H1 (cell line): ENCODE results near the gene P4HA1. TPM values are rescaled to one million over a fixed set of nuclear protein-coding genes. Genes with fewer than 3 reads are reported as not detected.

Experiments used
- CTCF ChIA-PET: fragments of 300-600 bp; sonication (Branson Sonifier 250); formaldehyde crosslinking; loops from one replicate; lab custom pipeline; 2021; ENCODE audit not compliant: partially characterized antibody; lab: Charles Lee
- POLR2A ChIA-PET: fragments of 300-600 bp; sonication (Branson Sonifier 250); formaldehyde crosslinking; loops from one replicate; lab custom pipeline; 2021; ENCODE audit warnings: inconsistent platforms; ENCODE audit not compliant: partially characterized antibody; lab: Charles Lee
- DNase-seq, 2 experiments: peaks; one replicate each; pipeline versions ENCODE4 v3.0.0 to v3.0.0-alpha.2; 2010 to 2022; ENCODE audit warnings: low spot score in 2 of 2, low read depth in 1 of 2, mixed read lengths in 1 of 2
- FAIRE-seq: peaks from 2 replicates; lab custom pipeline; 2011; peaks lifted over from hg19 to GRCh38; lab: Jason Lieb, UNC
- H2AFZ ChIP-seq: 2 replicates; pipeline ENCODE4 v1.8.1; 2012; ENCODE audit warnings: low read length, inconsistent platforms
- H2AK5ac ChIP-seq: 2 replicates; pipeline ENCODE4 v1.6.1; 2013; ENCODE audit warnings: low read depth, low read length
- H2BK120ac ChIP-seq: replicated peaks from 2 replicates; pipeline ENCODE3; 2013; ENCODE audit warnings: low read depth, low read length, inconsistent platforms
- H2BK12ac ChIP-seq: 2 replicates; pipeline ENCODE4 v1.6.1; 2013; ENCODE audit warnings: low read depth, low read length
- H2BK15ac ChIP-seq: 2 replicates; pipeline ENCODE4 v1.6.1; 2013; ENCODE audit warnings: low read length
- H2BK20ac ChIP-seq: 2 replicates; pipeline ENCODE4 v1.6.1; 2013; ENCODE audit warnings: low read length
- H2BK5ac ChIP-seq: 2 replicates; pipeline ENCODE4 v1.6.1; 2013; ENCODE audit warnings: low read depth, low read length
- H3K14ac ChIP-seq: 2 replicates; pipeline ENCODE4 v1.6.1; 2013; ENCODE audit warnings: inconsistent platforms; ENCODE audit not compliant: insufficient read length
- H3K18ac ChIP-seq: 2 replicates; pipeline ENCODE4 v1.6.1; 2013; ENCODE audit warnings: low read length; ENCODE audit errors: extremely low read depth
- H3K23ac ChIP-seq: 2 replicates; pipeline ENCODE4 v1.6.1; 2013; ENCODE audit warnings: inconsistent platforms; ENCODE audit not compliant: insufficient read length
- H3K23me2 ChIP-seq: 2 replicates; pipeline ENCODE4 v1.6.1; 2013; ENCODE audit warnings: low read depth, low read length
- H3K27ac ChIP-seq: 2 replicates; pipeline ENCODE4 v1.6.1; 2011; ENCODE audit warnings: low read depth, low read length, inconsistent platforms
- H3K27me3 ChIP-seq, 4 experiments: replicated peaks in 1 of 4; 1 replicate in 1 of 4; 2 replicates in 3 of 4; pipeline versions ENCODE4 v1.6.1 to v1.8.1; 2011 to 2013; ENCODE audit warnings: low read length in 3 of 4, mild to moderate bottlenecking in 3 of 4, inconsistent platforms in 2 of 4, mixed read lengths in 2 of 4, moderate library complexity in 1 of 4; ENCODE audit not compliant: control insufficient read depth in 3 of 4, insufficient read depth in 3 of 4; ENCODE audit errors: extremely low read depth in 1 of 4
- H3K36me3 ChIP-seq, 4 experiments: 2 replicates each; pipeline versions ENCODE4 v1.6.1 to v1.8.1; 2011 to 2013; ENCODE audit warnings: mild to moderate bottlenecking in 4 of 4, low read length in 3 of 4, moderate library complexity in 2 of 4, control low read depth in 1 of 4, inconsistent platforms in 1 of 4; ENCODE audit not compliant: insufficient read depth in 4 of 4, control insufficient read depth in 2 of 4
- H3K4ac ChIP-seq: replicated peaks from 2 replicates; pipeline ENCODE3; 2013; ENCODE audit warnings: low read length, low read depth, mixed read lengths, inconsistent platforms; ENCODE audit not compliant: insufficient read length
- H3K4me1 ChIP-seq, 4 experiments: replicated peaks in 1 of 4; 1 replicate in 1 of 4; 2 replicates in 3 of 4; pipeline versions ENCODE4 v1.6.1 to v1.8.1; 2011 to 2013; ENCODE audit warnings: low read length in 3 of 4, inconsistent platforms in 2 of 4, mixed read lengths in 1 of 4; ENCODE audit not compliant: insufficient read depth in 4 of 4, control insufficient read depth in 3 of 4
- H3K4me2 ChIP-seq, 2 experiments: 2 replicates each; pipeline versions ENCODE4 v1.6.1 to v1.8.1; 2011 to 2013; ENCODE audit warnings: low read depth in 2 of 2, low read length in 2 of 2, control low read depth in 1 of 2, inconsistent platforms in 1 of 2, mild to moderate bottlenecking in 1 of 2; ENCODE audit not compliant: insufficient read depth in 1 of 2
- H3K4me3 ChIP-seq, 4 experiments: fragments of 200-600, 300-600 bp in 1 of 4; sonication (generic), shearing (Covaris generic), sonication (Bioruptor Twin) in 1 of 4; 2 replicates each; pipeline versions ENCODE4 v1.5.1 to v1.8.1; 2011 to 2016; ENCODE audit warnings: low read length in 4 of 4, low read depth in 3 of 4, control low read depth in 2 of 4, inconsistent platforms in 2 of 4, mild to moderate bottlenecking in 2 of 4, mixed read lengths in 1 of 4, moderate library complexity in 1 of 4; ENCODE audit not compliant: insufficient read depth in 2 of 4; ENCODE audit errors: extremely low read depth in 1 of 4
- H3K56ac ChIP-seq: replicated peaks from 2 replicates; pipeline ENCODE3; 2013; ENCODE audit warnings: low read depth, mild to moderate bottlenecking, mixed read lengths, low read length, inconsistent platforms; ENCODE audit not compliant: insufficient read length
- H3K79me1 ChIP-seq: 2 replicates; pipeline ENCODE4 v1.6.1; 2013; ENCODE audit warnings: low read depth, low read length, control low read depth
- H3K79me2 ChIP-seq, 2 experiments: 2 replicates each; pipeline versions ENCODE4 v1.6.1 to v1.8.1; 2012 to 2013; ENCODE audit warnings: low read length in 2 of 2, mild to moderate bottlenecking in 2 of 2, inconsistent platforms in 1 of 2; ENCODE audit not compliant: insufficient read depth in 2 of 2, control insufficient read depth in 1 of 2
- H3K9ac ChIP-seq, 4 experiments: replicated peaks in 1 of 4; 1 replicate in 1 of 4; 2 replicates in 3 of 4; pipeline versions ENCODE4 v1.6.1 to v1.8.1; 2011 to 2013; ENCODE audit warnings: low read depth in 3 of 4, low read length in 3 of 4, control low read depth in 2 of 4, mild to moderate bottlenecking in 2 of 4, moderate library complexity in 2 of 4, inconsistent platforms in 1 of 4; ENCODE audit errors: extremely low read depth in 1 of 4
- H3K9me3 ChIP-seq, 2 experiments: 2 replicates each; pipeline versions ENCODE4 v1.6.1 to v1.8.1; 2012 to 2013; ENCODE audit warnings: mild to moderate bottlenecking in 2 of 2, moderate library complexity in 2 of 2, control low read depth in 1 of 2, inconsistent platforms in 1 of 2, low read depth in 1 of 2, low read length in 1 of 2, mixed read lengths in 1 of 2; ENCODE audit not compliant: insufficient read depth in 2 of 2
- H4K20me1 ChIP-seq, 2 experiments: replicated peaks in 1 of 2; 2 replicates each; pipeline versions ENCODE3 to v1.8.1; 2011 to 2013; ENCODE audit warnings: inconsistent platforms in 2 of 2, low read length in 2 of 2, mild to moderate bottlenecking in 1 of 2; ENCODE audit not compliant: insufficient read depth in 2 of 2, control insufficient read depth in 1 of 2
- H4K5ac ChIP-seq: 2 replicates; pipeline ENCODE4 v1.6.1; 2013; ENCODE audit warnings: low read length, low read depth, mixed read lengths, inconsistent platforms; ENCODE audit not compliant: insufficient read length
- H4K8ac ChIP-seq: 2 replicates; pipeline ENCODE4 v1.8.0; 2013; ENCODE audit warnings: mild to moderate bottlenecking, moderate library complexity, low read length, inconsistent platforms; ENCODE audit not compliant: insufficient read depth; ENCODE audit errors: extremely low read depth
- H4K91ac ChIP-seq: replicated peaks from 2 replicates; pipeline ENCODE3; 2013; ENCODE audit warnings: low read length, mixed read lengths, inconsistent platforms; ENCODE audit not compliant: insufficient read length
- BACH1 ChIP-seq: IDR thresholded peaks from 2 replicates; pipeline ENCODE4 v1.6.1; 2012; ENCODE audit warnings: low read length, improper control_type of control experiment
- WGBS, 2 experiments: shearing (Covaris generic) in 1 of 2; methylation state at CpG; one replicate each; pipeline versions ENCODE4 v1.1.6 to v1.1.7; 2013 to 2015; ENCODE audit warnings: low lambda C conversion rate in 2 of 2, mixed read lengths in 2 of 2, inconsistent platforms in 1 of 2, low coverage in 1 of 2, missing lambda C conversion rate in 1 of 2; ENCODE audit not compliant: insufficient replicate concordance in 2 of 2, insufficient coverage in 1 of 2, insufficient read length in 1 of 2; ENCODE audit errors: extremely low coverage in 1 of 2, missing lambda C conversion rate in 1 of 2; 5-methylcytosine and 5-hydroxymethylcytosine counted together
- polyA plus RNA-seq, 7 experiments: library from polyadenylated mRNA; depleted of rRNA in 3 of 7; stranded (reverse) in 5 of 7; unstranded in 2 of 7; fragments of >200 nt in 5 of 7; fragments of 200-250 nt in 2 of 7; gene quantifications; 1 replicate in 5 of 7; 2 replicates in 1 of 7; 4 replicates in 1 of 7; pipeline versions ENCODE4 v1.2.1 to v1.2.3, GENCODE V29; 2011 to 2013; ENCODE audit warnings: missing spikeins in 2 of 7, mixed read lengths in 2 of 7
- total RNA-seq: library from RNA; stranded (reverse); fragmentation: NEBNext Ultra II Directional; extraction: Animal tissue kit (Norgen Biotek cat#: 25700); gene quantifications from 2 replicates; pipeline ENCODE4 v1.2.1, GENCODE V29; 2021
- TF ChIP-seq, protein P1 (sequence below): IDR thresholded peaks from 2 replicates; pipeline ENCODE4 v1.6.1; 2011; ENCODE audit warnings: low read length, improper control_type of control experiment

Gene P4HA1
- total and polyA plus RNA-seq, 2 of the 8 experiments (the other 6 are each of a cell fraction or from before 2014, with no cell fraction given): 12.0 to 25.7 TPM

DNA sequence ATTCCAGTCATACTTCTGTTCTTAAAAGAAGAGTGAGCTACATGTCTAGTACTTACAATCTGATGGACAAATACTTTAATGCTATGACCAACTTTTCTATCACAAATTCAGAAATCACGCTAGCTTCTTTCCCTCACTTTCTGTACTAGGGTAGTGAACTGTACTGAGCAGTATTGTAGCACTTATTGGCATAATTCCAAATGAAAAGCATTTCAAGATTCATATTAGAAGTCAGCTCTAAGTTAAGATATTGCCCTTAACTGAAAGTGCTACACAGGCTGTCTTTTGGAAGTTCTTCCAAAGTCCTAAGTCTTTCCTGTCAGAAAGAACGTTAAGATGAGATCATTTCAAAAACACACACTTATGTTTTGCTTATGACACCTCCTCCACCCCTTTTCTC, 13.4 kb downstream of the P4HA1 start:
- no peak overlapping the region for H4K91ac ChIP-seq
- no peak overlapping the region for H3K14ac ChIP-seq
- no peaks in the 10 kb centered on the region for H3K9me3 ChIP-seq
- ChIA-PET CTCF (interaction anchor here (1.0 kb wide), 1 partner anchor 719 kb away, joined by 3 read pairs; no protein-coding TSS in a partner anchor), POLR2A (interaction anchor here (1.4 kb wide), 1 partner anchor 12 kb away, joined by 5 read pairs; no protein-coding TSS in a partner anchor)
- no peaks in the 10 kb centered on the region for H3K23me2 ChIP-seq
- H3K36me3 ChIP-seq: no peaks in the 10 kb centered on the region
- no peak overlapping the region for H4K5ac ChIP-seq
- H3K4me2 ChIP-seq: no peak overlapping the region
- no peak overlapping the region for H3K56ac ChIP-seq
- no peak overlapping the region for H2BK120ac ChIP-seq
- H3K79me1 ChIP-seq: peaks cover 3% of the 10 kb centered on the region; the same call in 1 of the 2 replicates
- TF ChIP-seq, protein P1, sequence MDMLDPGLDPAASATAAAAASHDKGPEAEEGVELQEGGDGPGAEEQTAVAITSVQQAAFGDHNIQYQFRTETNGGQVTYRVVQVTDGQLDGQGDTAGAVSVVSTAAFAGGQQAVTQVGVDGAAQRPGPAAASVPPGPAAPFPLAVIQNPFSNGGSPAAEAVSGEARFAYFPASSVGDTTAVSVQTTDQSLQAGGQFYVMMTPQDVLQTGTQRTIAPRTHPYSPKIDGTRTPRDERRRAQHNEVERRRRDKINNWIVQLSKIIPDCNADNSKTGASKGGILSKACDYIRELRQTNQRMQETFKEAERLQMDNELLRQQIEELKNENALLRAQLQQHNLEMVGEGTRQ: no peak
- no peak for TF ChIP-seq BACH1
- no peak overlapping the region for H2AK5ac ChIP-seq
- no peaks in the 10 kb centered on the region for H3K27me3 ChIP-seq
- FAIRE-seq (no peak), DNase-seq (no peak)
- H3K27ac ChIP-seq: no peak overlapping the region
- no peak overlapping the region for H3K9ac ChIP-seq
- H3K4me3 ChIP-seq: no peak overlapping the region
- H2BK5ac ChIP-seq: no peak overlapping the region
- no peak overlapping the region for H3K18ac ChIP-seq
- H4K20me1 ChIP-seq: no peaks in the 10 kb centered on the region
- H4K8ac ChIP-seq: no peak overlapping the region
- no peak overlapping the region for H3K4ac ChIP-seq
- H2BK20ac ChIP-seq: no peak overlapping the region
- no peak overlapping the region for H2BK12ac ChIP-seq
- WGBS, 2 experiments: 98% methylated on average over 2 of the region's 2 CpGs; no CpG with 5 or more reads in 1 of the 2 experiments
- no peak overlapping the region for H2BK15ac ChIP-seq
- no peak overlapping the region for H2AFZ ChIP-seq
- no peaks in the 10 kb centered on the region for H3K4me1 ChIP-seq
- peaks cover 0 to 25% of the 10 kb centered on the region in 2 experiments; a peak in 2 of 4 replicates for H3K79me2 ChIP-seq
- H3K23ac ChIP-seq: no peak overlapping the region
